Measurements from ENCODE around the gene PCDHA8. TPM values are rescaled to one million over a fixed set of nuclear protein-coding genes. Genes with fewer than 3 reads are reported as not detected.

PCDHA8 gene
- total RNA-seq, 1 experiment from 2014 or later = not detected

DNA sequence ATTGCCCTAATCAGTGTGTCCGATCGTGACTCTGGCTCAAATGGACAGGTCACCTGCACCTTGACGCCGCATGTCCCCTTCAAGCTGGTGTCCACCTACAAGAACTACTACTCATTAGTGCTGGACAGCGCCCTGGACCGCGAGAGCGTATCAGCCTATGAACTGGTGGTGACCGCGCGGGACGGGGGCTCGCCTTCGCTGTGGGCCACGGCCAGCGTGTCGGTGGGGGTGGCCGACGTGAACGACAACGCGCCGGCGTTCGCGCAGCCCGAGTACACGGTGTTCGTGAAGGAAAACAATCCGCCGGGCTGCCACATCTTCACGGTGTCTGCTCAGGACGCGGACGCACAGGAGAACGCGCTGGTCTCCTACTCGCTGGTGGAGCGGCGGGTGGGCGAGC is 42.4 kb downstream of the PCDHA8 start:
- POLR2A ChIA-PET (ENCODE audit: unreplicated experiment) = no interaction called here

DNA sequence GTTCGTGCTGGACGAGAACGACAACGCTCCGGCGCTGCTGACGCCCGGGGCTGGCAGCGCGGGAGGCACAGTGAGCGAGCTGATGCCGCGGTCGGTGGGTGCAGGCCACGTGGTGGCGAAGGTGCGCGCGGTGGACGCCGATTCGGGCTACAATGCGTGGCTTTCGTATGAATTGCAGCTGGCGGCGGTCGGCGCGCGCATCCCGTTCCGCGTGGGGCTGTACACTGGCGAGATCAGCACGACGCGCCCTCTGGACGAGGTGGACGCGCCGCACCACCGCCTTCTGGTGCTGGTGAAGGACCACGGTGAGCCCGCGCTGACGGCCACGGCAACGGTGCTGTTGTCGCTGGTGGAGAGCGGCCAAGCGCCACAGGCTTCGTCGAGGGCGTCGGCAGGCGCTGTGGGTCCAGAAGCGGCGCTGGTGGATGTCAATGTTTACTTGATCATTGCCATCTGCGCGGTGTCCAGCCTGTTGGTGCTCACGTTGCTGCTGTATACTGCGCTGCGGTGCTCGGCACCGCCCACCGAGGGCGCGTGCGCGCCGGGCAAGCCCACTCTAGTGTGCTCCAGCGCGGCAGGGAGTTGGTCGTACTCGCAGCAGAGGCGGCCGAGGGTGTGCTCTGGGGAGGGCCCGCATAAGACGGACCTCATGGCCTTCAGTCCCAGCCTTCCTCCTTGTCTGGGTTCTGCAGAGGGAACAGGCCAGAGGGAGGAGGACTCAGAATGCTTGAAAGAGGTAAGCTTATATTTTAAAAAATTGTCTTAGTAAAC is 43.1 kb downstream of the PCDHA8 start:
- no TSS peak for BruUV-seq (replicated peaks)
- CTCF ChIA-PET = no interaction called here

More for the DNA sequence above, 42.4 kb downstream of the PCDHA8 start:
- H3K4me3 ChIP-seq = no peak overlapping the region
- no peaks in the 10 kb centered on the region for H3K36me3 ChIP-seq (ENCODE audit: low read depth)
- H3K27ac ChIP-seq = no peak overlapping the region
- H3K9me3 ChIP-seq (ENCODE audit: insufficient read depth, low read depth) = peaks cover 6% of the 10 kb centered on the region
- no peaks in the 10 kb centered on the region for H3F3A ChIP-seq (ENCODE audit: insufficient read depth, low read depth)
- BruUV-seq (replicated peaks) = no TSS peak
- no peaks in the 10 kb centered on the region for H3K4me1 ChIP-seq (replicated peaks; ENCODE audit: insufficient read depth)
- 0 out of 2 replicates have a peak, but pooled peaks cover 8% of the 10 kb centered on the region for H3K27me3 ChIP-seq (ENCODE audit: insufficient read depth, low read depth)
- no peak for TF ChIP-seq EZH2 (IDR thresholded peaks at IDR 0.05; ENCODE audit: low read depth)
- TF ChIP-seq, protein P1, sequence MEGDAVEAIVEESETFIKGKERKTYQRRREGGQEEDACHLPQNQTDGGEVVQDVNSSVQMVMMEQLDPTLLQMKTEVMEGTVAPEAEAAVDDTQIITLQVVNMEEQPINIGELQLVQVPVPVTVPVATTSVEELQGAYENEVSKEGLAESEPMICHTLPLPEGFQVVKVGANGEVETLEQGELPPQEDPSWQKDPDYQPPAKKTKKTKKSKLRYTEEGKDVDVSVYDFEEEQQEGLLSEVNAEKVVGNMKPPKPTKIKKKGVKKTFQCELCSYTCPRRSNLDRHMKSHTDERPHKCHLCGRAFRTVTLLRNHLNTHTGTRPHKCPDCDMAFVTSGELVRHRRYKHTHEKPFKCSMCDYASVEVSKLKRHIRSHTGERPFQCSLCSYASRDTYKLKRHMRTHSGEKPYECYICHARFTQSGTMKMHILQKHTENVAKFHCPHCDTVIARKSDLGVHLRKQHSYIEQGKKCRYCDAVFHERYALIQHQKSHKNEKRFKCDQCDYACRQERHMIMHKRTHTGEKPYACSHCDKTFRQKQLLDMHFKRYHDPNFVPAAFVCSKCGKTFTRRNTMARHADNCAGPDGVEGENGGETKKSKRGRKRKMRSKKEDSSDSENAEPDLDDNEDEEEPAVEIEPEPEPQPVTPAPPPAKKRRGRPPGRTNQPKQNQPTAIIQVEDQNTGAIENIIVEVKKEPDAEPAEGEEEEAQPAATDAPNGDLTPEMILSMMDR (conservative IDR thresholded peaks at IDR 0.05) = no peak
- H2AFZ ChIP-seq = no peak overlapping the region
- H4K20me1 ChIP-seq (ENCODE audit: insufficient read depth) = no peaks in the 10 kb centered on the region
- CTCF ChIA-PET = no interaction called here
- DNase-seq = no peak
- intact Hi-C loops (cut with micrococcal nuclease; ENCODE audit: unreplicated experiment) = loop anchor here (5.0 kb wide), 1 partner anchor 39 kb away; no protein-coding TSS in a partner anchor
- no peak overlapping the region for H3K4me2 ChIP-seq
- H3K79me2 ChIP-seq (ENCODE audit: low read depth) = no peaks in the 10 kb centered on the region
- H3K9me2 ChIP-seq (ENCODE audit: insufficient read depth) = no peaks in the 10 kb centered on the region; the same call in 1 of the 2 replicates

More for the DNA sequence above, 43.1 kb downstream of the PCDHA8 start:
- TF ChIP-seq, protein P1 (conservative IDR thresholded peaks at IDR 0.05) = no peak
- no peak for TF ChIP-seq EZH2 (IDR thresholded peaks at IDR 0.05; ENCODE audit: low read depth)
- POLR2A ChIA-PET (ENCODE audit: unreplicated experiment) = no interaction called here
- Histone ChIP-seq H3K79me2 (ENCODE audit: low read depth) (no peaks in the 10 kb centered on the region), H3K9me3 (ENCODE audit: insufficient read depth, low read depth) (peaks cover 6% of the 10 kb centered on the region), H4K20me1 (ENCODE audit: insufficient read depth) (no peaks in the 10 kb centered on the region), H3K36me3 (ENCODE audit: low read depth) (no peaks in the 10 kb centered on the region), H3K4me3 (no peak overlapping the region), H3F3A (ENCODE audit: insufficient read depth, low read depth) (no peaks in the 10 kb centered on the region), H2AFZ (no peak overlapping the region), H3K4me2 (no peak overlapping the region), H3K27me3 (ENCODE audit: insufficient read depth, low read depth) (0 out of 2 replicates have a peak, but pooled peaks cover 8% of the 10 kb centered on the region), H3K4me1 (replicated peaks; ENCODE audit: insufficient read depth) (no peaks in the 10 kb centered on the region), H3K27ac (no peak overlapping the region), H3K9me2 (ENCODE audit: insufficient read depth) (no peaks in the 10 kb centered on the region; the same call in 1 of the 2 replicates)
- no peak for DNase-seq
- intact Hi-C loops (cut with micrococcal nuclease; ENCODE audit: unreplicated experiment) = loop anchor here (5.0 kb wide), 1 partner anchor 38 kb away; no protein-coding TSS in a partner anchor

Other genes with a start within 250 kb of the PCDHA8 start
- gene CD14, start 208.0 kb upstream of the PCDHA8 start, total RNA-seq (2021) = 0.35 and 0.81 TPM in 2 replicates
- 12.1 and 25.2 TPM in 2 replicates for gene TMCO6, start 201.7 kb upstream of the PCDHA8 start, total RNA-seq (2021)
- gene NDUFA2, start 193.6 kb upstream of the PCDHA8 start, total RNA-seq (2021) = 69.7 and 72.7 TPM in 2 replicates
- gene IK, start 193.4 kb upstream of the PCDHA8 start, total RNA-seq (2021) = 74.2 and 86.7 TPM in 2 replicates
- gene WDR55, start 176.3 kb upstream of the PCDHA8 start, total RNA-seq (2021) = 37.9 and 39.2 TPM in 2 replicates
- 1.2 and 2.0 TPM in 2 replicates for gene DND1, start 167.6 kb upstream of the PCDHA8 start, total RNA-seq (2021)
- 52.0 and 64.3 TPM in 2 replicates for gene HARS1, start 149.8 kb upstream of the PCDHA8 start, total RNA-seq (2021)
- 28.8 and 31.1 TPM in 2 replicates for gene HARS2, start 149.7 kb upstream of the PCDHA8 start, total RNA-seq (2021)
- 53.5 and 60.1 TPM in 2 replicates for gene ZMAT2, start 140.7 kb upstream of the PCDHA8 start, total RNA-seq (2021)
- not detected in 2 replicates for gene PCDHA1, start 55.0 kb upstream of the PCDHA8 start, total RNA-seq (2021)
- gene PCDHA2, start 46.3 kb upstream of the PCDHA8 start, total RNA-seq (2021) = not detected in 2 replicates
- gene PCDHA3, start 40.1 kb upstream of the PCDHA8 start, total RNA-seq (2021) = not detected in 2 replicates
- not detected in 2 replicates for gene PCDHA4, start 34.1 kb upstream of the PCDHA8 start, total RNA-seq (2021)
- not detected in 2 replicates for gene PCDHA5, start 19.6 kb upstream of the PCDHA8 start, total RNA-seq (2021)
- gene PCDHA6, start 13.2 kb upstream of the PCDHA8 start, total RNA-seq (2021) = not detected in 2 replicates
- not detected in 2 replicates for gene PCDHA7, start 6.9 kb upstream of the PCDHA8 start, total RNA-seq (2021)
- gene PCDHA9, start 7.2 kb downstream of the PCDHA8 start, total RNA-seq (2021) = not detected in 2 replicates
- gene PCDHA10, start 14.7 kb downstream of the PCDHA8 start, total RNA-seq (2021) = not detected in 2 replicates
- gene PCDHA11, start 27.8 kb downstream of the PCDHA8 start, total RNA-seq (2021) = not detected in 2 replicates
- not detected in 2 replicates for gene PCDHA12, start 34.1 kb downstream of the PCDHA8 start, total RNA-seq (2021)
- gene PCDHA13, start 40.9 kb downstream of the PCDHA8 start, total RNA-seq (2021) = not detected in 2 replicates
- gene PCDHAC1, start 85.1 kb downstream of the PCDHA8 start, total RNA-seq (2021) = 0.88 and 0.90 TPM in 2 replicates
- 2.8 and 3.4 TPM in 2 replicates for gene PCDHAC2, start 125.3 kb downstream of the PCDHA8 start, total RNA-seq (2021)
- gene PCDHB1, start 210.2 kb downstream of the PCDHA8 start, total RNA-seq (2021) = not detected in 2 replicates